GM12872 (cell line): ENCODE results near the gene FOSB.

Experiments
- TF ChIP-seq, protein P1 (sequence below): IDR thresholded peaks from 3 replicates; pipeline ENCODE4 v1.5.1; 2011; ENCODE audit warnings: low read depth, mild to moderate bottlenecking, low read length, moderate library complexity; ENCODE audit not compliant: insufficient read depth

FOSB gene

GRCh38 chr19:45478454-45479238, 10.8 kb downstream of the FOSB start:
- TF ChIP-seq, protein P1, sequence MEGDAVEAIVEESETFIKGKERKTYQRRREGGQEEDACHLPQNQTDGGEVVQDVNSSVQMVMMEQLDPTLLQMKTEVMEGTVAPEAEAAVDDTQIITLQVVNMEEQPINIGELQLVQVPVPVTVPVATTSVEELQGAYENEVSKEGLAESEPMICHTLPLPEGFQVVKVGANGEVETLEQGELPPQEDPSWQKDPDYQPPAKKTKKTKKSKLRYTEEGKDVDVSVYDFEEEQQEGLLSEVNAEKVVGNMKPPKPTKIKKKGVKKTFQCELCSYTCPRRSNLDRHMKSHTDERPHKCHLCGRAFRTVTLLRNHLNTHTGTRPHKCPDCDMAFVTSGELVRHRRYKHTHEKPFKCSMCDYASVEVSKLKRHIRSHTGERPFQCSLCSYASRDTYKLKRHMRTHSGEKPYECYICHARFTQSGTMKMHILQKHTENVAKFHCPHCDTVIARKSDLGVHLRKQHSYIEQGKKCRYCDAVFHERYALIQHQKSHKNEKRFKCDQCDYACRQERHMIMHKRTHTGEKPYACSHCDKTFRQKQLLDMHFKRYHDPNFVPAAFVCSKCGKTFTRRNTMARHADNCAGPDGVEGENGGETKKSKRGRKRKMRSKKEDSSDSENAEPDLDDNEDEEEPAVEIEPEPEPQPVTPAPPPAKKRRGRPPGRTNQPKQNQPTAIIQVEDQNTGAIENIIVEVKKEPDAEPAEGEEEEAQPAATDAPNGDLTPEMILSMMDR, result peak; percentile 94

GRCh38 chr19:45483033-45483432, 15.2 kb downstream of the FOSB start:
- TF ChIP-seq, protein P1, result no peak

DNA sequence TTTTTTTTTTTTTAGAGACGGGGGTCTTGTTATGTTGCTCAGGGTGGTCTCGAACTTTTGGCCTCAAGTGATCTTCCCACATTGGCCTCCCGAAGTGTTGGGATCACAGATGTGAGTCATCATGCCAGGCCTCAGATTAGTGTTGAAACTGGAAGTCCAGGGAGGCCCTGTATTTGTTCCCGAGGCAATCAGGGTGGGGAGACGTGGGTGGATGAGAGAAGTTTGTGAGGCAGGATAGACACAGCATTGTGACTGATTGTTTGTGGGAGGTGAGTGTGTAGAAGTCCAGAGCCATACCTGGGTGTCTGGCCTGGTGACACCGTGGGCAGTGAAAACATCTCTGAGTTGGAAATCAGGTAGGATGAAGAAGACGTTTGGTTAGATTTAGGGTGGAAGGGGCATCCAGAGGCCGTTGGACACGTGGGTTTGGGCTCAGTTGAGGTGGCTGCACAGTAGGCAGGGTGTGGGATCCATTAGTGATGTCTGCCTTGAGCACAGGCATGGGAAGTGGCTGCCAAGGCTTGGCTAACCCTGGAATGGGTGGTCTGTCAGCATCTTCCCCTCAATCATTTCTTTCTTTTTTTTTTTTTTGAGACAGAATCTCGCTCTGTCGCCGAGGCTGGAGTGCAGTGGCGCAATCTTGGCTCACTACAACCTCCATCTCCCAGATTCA, 16.6 kb downstream of the FOSB start:
- TF ChIP-seq, protein P1, result no peak

- TF ChIP-seq, protein P1, result peak; percentile 98
Observed at GRCh38 chr19:45485305-45486077, 17.7 kb downstream of the FOSB start.

DNA sequence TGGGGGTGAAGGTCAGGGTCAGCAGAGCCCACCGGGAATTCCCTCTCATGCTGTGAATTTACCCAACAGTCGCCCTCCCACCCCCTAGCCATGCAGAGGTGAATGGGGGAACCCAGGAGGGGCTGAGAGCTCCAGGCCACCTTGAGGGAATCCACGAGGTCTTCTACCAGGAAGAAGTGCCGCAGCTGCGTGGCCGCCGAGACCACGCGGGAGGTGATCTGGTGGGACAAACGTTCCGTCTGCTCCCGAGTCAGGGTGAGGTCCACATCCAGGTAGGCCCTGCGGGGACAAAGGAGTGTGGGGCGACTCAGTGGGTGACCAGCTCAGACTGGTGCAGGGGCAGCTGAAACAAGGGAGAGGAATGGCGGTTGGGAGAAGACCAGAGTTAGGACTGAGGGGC, 20.9 kb downstream of the FOSB start:
- TF ChIP-seq, protein P1, result no peak

DNA sequence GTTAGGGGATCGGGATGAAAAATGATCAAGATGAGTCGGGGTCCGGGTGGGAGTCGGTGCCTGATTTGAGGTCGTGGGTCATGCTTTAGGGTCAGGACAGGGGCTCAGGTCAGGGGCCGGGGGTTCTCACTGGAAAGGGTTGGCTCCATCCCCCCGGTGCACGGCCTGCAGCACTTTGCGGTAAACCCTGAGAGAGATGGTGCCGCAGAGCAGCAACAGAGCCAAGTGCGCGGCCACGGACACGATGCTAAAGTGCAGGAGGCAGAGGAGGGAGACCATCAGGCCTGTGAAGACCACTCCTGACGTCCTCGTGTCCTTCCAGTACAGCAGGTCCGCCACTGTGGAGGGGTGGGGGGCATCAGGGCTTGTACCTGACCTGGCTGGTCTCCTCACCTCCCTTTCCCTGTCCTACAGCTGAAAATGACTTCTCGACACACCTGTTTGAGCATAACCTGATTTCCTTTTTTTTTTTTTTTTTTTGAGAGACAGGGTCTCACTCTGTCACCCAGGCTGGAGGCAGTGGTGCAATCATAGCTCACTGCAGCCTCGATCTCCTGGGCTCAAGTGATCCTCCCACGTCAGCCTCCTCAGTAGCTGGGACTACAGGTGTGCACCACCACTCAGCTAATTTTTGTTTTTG, 21.5 kb downstream of the FOSB start:
- TF ChIP-seq, protein P1, result no peak
